ENCODE measurements around the gene POLDIP2.

Gene POLDIP2

GRCh38 chr17:28335959-28336871 is 21.1 kb downstream of the POLDIP2 start:
- Histone ChIP-seq H3K27me3 (replicated peaks; ENCODE audit: control insufficient read depth, insufficient read depth, low read length, poor library complexity, severe bottlenecking) (no peaks in the 10 kb centered on the region), H3K27ac (ENCODE audit: insufficient read depth, low read length, poor library complexity, severe bottlenecking) (peak overlapping the region; percentile 80), H3K36me3 (ENCODE audit: control insufficient read depth, insufficient read depth, low read length) (peaks cover 17% of the 10 kb centered on the region), H3K4me3 (ENCODE audit: insufficient read depth, low read depth, low read length, poor library complexity, severe bottlenecking) (peak overlapping the region; percentile 85), H3K4me1 (ENCODE audit: control insufficient read depth, insufficient read depth, low read length, poor library complexity, severe bottlenecking) (peaks cover 18% of the 10 kb centered on the region), H3K9me3 (ENCODE audit: control insufficient read depth, low read length) (no peaks in the 10 kb centered on the region)
- no peak for DNase-seq

- Histone ChIP-seq H3K27ac (ENCODE audit: insufficient read depth, low read length, poor library complexity, severe bottlenecking) (peak within 1 kb of the TSS; percentile 87), H3K4me3 (ENCODE audit: insufficient read depth, low read depth, low read length, poor library complexity, severe bottlenecking) (peak within 1 kb of the TSS; percentile 85), H3K27me3 (replicated peaks; ENCODE audit: control insufficient read depth, insufficient read depth, low read length, poor library complexity, severe bottlenecking) (no peaks in the 10 kb centered on the region)
Observed at GRCh38 chr17:28335201-28335958, 21.9 kb downstream of the POLDIP2 start, which contains the start of the genes IFT20 and TNFAIP1. IFT20 (minus strand) TSS chr17:28335472; CDS start chr17:28331985, 3,487 bp downstream. TNFAIP1 (plus strand) TSS chr17:28335761; CDS start chr17:28339522, 3,761 bp downstream.

GRCh38 chr17:28334666-28335200 is 22.6 kb downstream of the POLDIP2 start:
- Histone ChIP-seq H3K9me3 (ENCODE audit: control insufficient read depth, low read length) (no peaks in the 10 kb centered on the region), H3K4me3 (ENCODE audit: insufficient read depth, low read depth, low read length, poor library complexity, severe bottlenecking) (peak overlapping the region; percentile 85), H3K27me3 (replicated peaks; ENCODE audit: control insufficient read depth, insufficient read depth, low read length, poor library complexity, severe bottlenecking) (no peaks in the 10 kb centered on the region), H3K36me3 (ENCODE audit: control insufficient read depth, insufficient read depth, low read length) (peaks cover 9% of the 10 kb centered on the region), H3K27ac (ENCODE audit: insufficient read depth, low read length, poor library complexity, severe bottlenecking) (peak overlapping the region; percentile 87), H3K4me1 (ENCODE audit: control insufficient read depth, insufficient read depth, low read length, poor library complexity, severe bottlenecking) (peaks cover 18% of the 10 kb centered on the region)
- DNase-seq, result no peak

More at GRCh38 chr17:28335201-28335958, 21.9 kb downstream of the POLDIP2 start, which contains the start of the genes IFT20 and TNFAIP1:
- Histone ChIP-seq H3K36me3 (ENCODE audit: control insufficient read depth, insufficient read depth, low read length) (peaks cover 13% of the 10 kb centered on the region), H3K9me3 (ENCODE audit: control insufficient read depth, low read length) (no peaks in the 10 kb centered on the region), H3K4me1 (ENCODE audit: control insufficient read depth, insufficient read depth, low read length, poor library complexity, severe bottlenecking) (peaks cover 18% of the 10 kb centered on the region)
- DNase-seq, result peak; percentile 94 to 98 (median 98)

- no peaks in the 10 kb centered on the region for H3K9me3 ChIP-seq (ENCODE audit: control insufficient read depth, low read length)
- H3K27ac ChIP-seq (ENCODE audit: insufficient read depth, low read length, poor library complexity, severe bottlenecking), result no peak overlapping the region
- no peak for DNase-seq
- H3K4me3 ChIP-seq (ENCODE audit: insufficient read depth, low read depth, low read length, poor library complexity, severe bottlenecking), result no peak overlapping the region
- H3K4me1 ChIP-seq (ENCODE audit: control insufficient read depth, insufficient read depth, low read length, poor library complexity, severe bottlenecking), result peaks cover 18% of the 10 kb centered on the region
- no peaks in the 10 kb centered on the region for H3K27me3 ChIP-seq (replicated peaks; ENCODE audit: control insufficient read depth, insufficient read depth, low read length, poor library complexity, severe bottlenecking)
- H3K36me3 ChIP-seq (ENCODE audit: control insufficient read depth, insufficient read depth, low read length), result peaks cover 12% of the 10 kb centered on the region
Observed at GRCh38 chr17:28334171-28334570, 23.2 kb downstream of the POLDIP2 start.

- H3K36me3 ChIP-seq (ENCODE audit: control insufficient read depth, insufficient read depth, low read length), result peaks cover 21% of the 10 kb centered on the region
- no peaks in the 10 kb centered on the region for H3K9me3 ChIP-seq (ENCODE audit: control insufficient read depth, low read length)
- no peak for DNase-seq
- no peak overlapping the region for H3K4me3 ChIP-seq (ENCODE audit: insufficient read depth, low read depth, low read length, poor library complexity, severe bottlenecking)
- no peak overlapping the region for H3K27ac ChIP-seq (ENCODE audit: insufficient read depth, low read length, poor library complexity, severe bottlenecking)
- H3K27me3 ChIP-seq (replicated peaks; ENCODE audit: control insufficient read depth, insufficient read depth, low read length, poor library complexity, severe bottlenecking), result no peaks in the 10 kb centered on the region
- peaks cover 18% of the 10 kb centered on the region for H3K4me1 ChIP-seq (ENCODE audit: control insufficient read depth, insufficient read depth, low read length, poor library complexity, severe bottlenecking)
Observed at GRCh38 chr17:28333083-28333746, 24.1 kb downstream of the POLDIP2 start.

GRCh38 chr17:28331891-28332420 is 25.4 kb downstream of the POLDIP2 start:
- H3K9me3 ChIP-seq (ENCODE audit: control insufficient read depth, low read length), result no peaks in the 10 kb centered on the region
- H3K4me3 ChIP-seq (ENCODE audit: insufficient read depth, low read depth, low read length, poor library complexity, severe bottlenecking), result no peak overlapping the region
- peaks cover 18% of the 10 kb centered on the region for H3K4me1 ChIP-seq (ENCODE audit: control insufficient read depth, insufficient read depth, low read length, poor library complexity, severe bottlenecking)
- no peak overlapping the region for H3K27ac ChIP-seq (ENCODE audit: insufficient read depth, low read length, poor library complexity, severe bottlenecking)
- H3K27me3 ChIP-seq (replicated peaks; ENCODE audit: control insufficient read depth, insufficient read depth, low read length, poor library complexity, severe bottlenecking), result no peaks in the 10 kb centered on the region
- no peak for DNase-seq
- H3K36me3 ChIP-seq (ENCODE audit: control insufficient read depth, insufficient read depth, low read length), result peaks cover 26% of the 10 kb centered on the region

GRCh38 chr17:28330671-28331070 is 26.7 kb downstream of the POLDIP2 start:
- no peak for DNase-seq
- Histone ChIP-seq H3K36me3 (ENCODE audit: control insufficient read depth, insufficient read depth, low read length) (peaks cover 28% of the 10 kb centered on the region), H3K27me3 (replicated peaks; ENCODE audit: control insufficient read depth, insufficient read depth, low read length, poor library complexity, severe bottlenecking) (no peaks in the 10 kb centered on the region), H3K27ac (ENCODE audit: insufficient read depth, low read length, poor library complexity, severe bottlenecking) (no peak overlapping the region), H3K4me1 (ENCODE audit: control insufficient read depth, insufficient read depth, low read length, poor library complexity, severe bottlenecking) (peaks cover 7% of the 10 kb centered on the region), H3K4me3 (ENCODE audit: insufficient read depth, low read depth, low read length, poor library complexity, severe bottlenecking) (no peak overlapping the region), H3K9me3 (ENCODE audit: control insufficient read depth, low read length) (no peaks in the 10 kb centered on the region)

GRCh38 chr17:28328325-28328724 is 29.0 kb downstream of the POLDIP2 start:
- no peak for DNase-seq
- no peak overlapping the region for H3K27ac ChIP-seq (ENCODE audit: insufficient read depth, low read length, poor library complexity, severe bottlenecking)
- H3K27me3 ChIP-seq (replicated peaks; ENCODE audit: control insufficient read depth, insufficient read depth, low read length, poor library complexity, severe bottlenecking), result no peaks in the 10 kb centered on the region
- peaks cover 28% of the 10 kb centered on the region for H3K36me3 ChIP-seq (ENCODE audit: control insufficient read depth, insufficient read depth, low read length)
- H3K9me3 ChIP-seq (ENCODE audit: control insufficient read depth, low read length), result no peaks in the 10 kb centered on the region
- no peak overlapping the region for H3K4me3 ChIP-seq (ENCODE audit: insufficient read depth, low read depth, low read length, poor library complexity, severe bottlenecking)
- no peaks in the 10 kb centered on the region for H3K4me1 ChIP-seq (ENCODE audit: control insufficient read depth, insufficient read depth, low read length, poor library complexity, severe bottlenecking)

GRCh38 chr17:28327709-28328108 is 29.6 kb downstream of the POLDIP2 start:
- H3K4me1 ChIP-seq (ENCODE audit: control insufficient read depth, insufficient read depth, low read length, poor library complexity, severe bottlenecking), result no peaks in the 10 kb centered on the region
- H3K36me3 ChIP-seq (ENCODE audit: control insufficient read depth, insufficient read depth, low read length), result peaks cover 28% of the 10 kb centered on the region
- DNase-seq, result no peak
- no peaks in the 10 kb centered on the region for H3K9me3 ChIP-seq (ENCODE audit: control insufficient read depth, low read length)
- H3K27me3 ChIP-seq (replicated peaks; ENCODE audit: control insufficient read depth, insufficient read depth, low read length, poor library complexity, severe bottlenecking), result no peaks in the 10 kb centered on the region
- no peak overlapping the region for H3K4me3 ChIP-seq (ENCODE audit: insufficient read depth, low read depth, low read length, poor library complexity, severe bottlenecking)
- no peak overlapping the region for H3K27ac ChIP-seq (ENCODE audit: insufficient read depth, low read length, poor library complexity, severe bottlenecking)

All from effector memory CD4-positive, alpha-beta T cell (primary cell).